ENCODE data around the gene SELL. TPM values are rescaled to one million over a fixed set of nuclear protein-coding genes. Genes with fewer than 3 reads are reported as not detected.

Gene SELL
- polyA plus RNA-seq: 1,261 TPM

DNA sequence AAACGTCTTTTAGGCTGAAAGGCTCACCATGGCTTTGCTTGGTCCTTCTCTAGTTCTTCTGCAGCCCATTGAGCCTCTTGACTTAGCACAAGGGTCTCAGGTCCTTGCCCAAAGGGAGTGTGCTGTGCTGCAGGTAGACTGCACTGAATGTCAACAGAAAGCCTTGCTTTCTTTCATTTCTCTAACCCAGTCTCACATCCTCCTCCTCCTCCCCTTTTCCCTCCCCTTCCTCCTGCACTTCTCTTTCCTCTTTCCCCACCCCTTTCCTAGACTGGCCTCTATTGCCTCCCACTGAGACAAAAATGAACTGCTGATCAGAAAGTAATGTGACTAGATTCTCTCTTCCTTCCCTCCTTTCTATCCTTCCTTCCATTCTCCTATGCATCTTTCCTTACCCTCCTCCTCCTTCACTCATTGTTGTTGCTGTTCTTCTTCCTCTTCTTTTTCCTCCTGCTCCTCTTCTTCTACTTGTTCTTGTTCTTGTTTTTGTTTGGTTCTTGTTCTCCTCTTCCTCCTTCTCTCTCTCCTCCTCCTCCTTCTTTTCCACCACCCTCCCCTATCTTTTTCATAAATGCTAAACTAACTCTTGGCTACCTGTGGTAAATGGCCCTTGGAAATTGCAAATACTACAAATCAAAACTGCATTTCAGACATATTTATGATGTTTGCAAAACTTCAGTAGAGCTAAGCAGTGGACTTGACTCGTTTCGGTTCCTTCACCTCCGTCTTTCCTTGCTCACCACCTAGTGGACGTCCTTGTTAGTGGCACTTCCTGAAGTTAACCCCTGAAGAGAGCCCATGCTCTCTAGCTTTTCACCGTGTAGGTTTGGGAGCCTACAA lies at the start of gene SELL:
TSS of gene SELL (minus strand) at position 152 of the 840 bp plus-strand sequence. CDS start at position 30, 122 bp downstream.
- peaks cover 12% of the 10 kb centered on the region for H3K36me3 Mint-ChIP-seq
- no peaks in the 10 kb centered on the region for H3K27me3 Mint-ChIP-seq
- peak within 1 kb of the TSS; percentile 96 to 97 (median 96) for H3K4me3 Mint-ChIP-seq
- peaks cover 0 to 3% (median 3%) of the 10 kb centered on the region in 3 donors for H3K9me3 Mint-ChIP-seq
- peaks cover 13 to 21% (median 16%) of the 10 kb centered on the region in 3 donors for H3K4me1 Mint-ChIP-seq
- peak within 1 kb of the TSS; percentile 5 to 91 (median 40) for H3K27ac Mint-ChIP-seq

DNA sequence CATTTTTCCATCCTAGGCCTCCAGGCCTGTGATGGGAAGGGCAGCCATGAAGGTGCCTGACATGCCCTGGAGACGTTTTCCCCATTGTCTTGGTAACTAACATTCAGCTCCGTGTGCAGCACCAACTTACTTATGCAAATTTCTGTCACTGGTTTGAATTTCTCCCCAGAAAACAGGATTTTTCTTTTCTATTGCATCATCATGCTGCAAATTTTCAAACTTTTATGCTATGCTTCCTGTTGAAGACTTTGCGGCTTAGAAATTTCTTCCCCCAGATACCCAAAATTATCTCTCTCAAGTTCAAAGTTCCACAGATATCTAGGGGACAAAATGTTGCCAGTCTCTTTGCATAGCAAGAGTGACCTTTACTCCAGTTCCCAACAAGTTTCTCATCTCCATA lies 47.6 kb upstream of the SELL start:
- H3K4me3 Mint-ChIP-seq: no peak overlapping the region
- no peaks in the 10 kb centered on the region for H3K36me3 Mint-ChIP-seq
- H3K27me3 Mint-ChIP-seq: peaks cover 2% of the 10 kb centered on the region
- no peak overlapping the region for H3K27ac Mint-ChIP-seq
- no peaks in the 10 kb centered on the region for H3K4me1 Mint-ChIP-seq
- peaks cover 0 to 6% (median 0%) of the 10 kb centered on the region in 3 donors for H3K9me3 Mint-ChIP-seq

DNA sequence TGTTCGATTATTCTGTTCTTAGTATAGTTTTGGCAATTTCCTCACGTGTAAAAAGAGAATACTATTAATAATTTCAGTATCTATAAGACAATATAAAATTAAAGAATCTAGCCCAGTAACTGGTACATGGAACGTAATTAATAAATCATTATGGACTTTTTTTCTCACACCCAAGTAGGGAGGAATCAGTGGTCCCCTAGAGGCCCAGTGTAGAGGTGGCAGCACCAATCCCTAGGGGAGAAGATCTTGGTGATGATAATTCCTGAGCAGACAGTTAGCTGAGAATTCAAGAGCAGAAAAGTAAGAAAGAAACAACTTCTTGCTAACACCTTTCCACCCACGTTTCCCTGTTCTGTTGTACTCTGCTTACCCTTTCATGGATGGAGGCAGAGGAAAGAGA lies 42.1 kb upstream of the SELL start:
- Mint-ChIP-seq H3K36me3 (no peaks in the 10 kb centered on the region), H3K9me3 (peaks cover 0 to 2% (median 0%) of the 10 kb centered on the region in 3 donors), H3K27me3 (peaks cover 7% of the 10 kb centered on the region), H3K27ac (no peak overlapping the region), H3K4me3 (no peak overlapping the region), H3K4me1 (no peaks in the 10 kb centered on the region)

DNA sequence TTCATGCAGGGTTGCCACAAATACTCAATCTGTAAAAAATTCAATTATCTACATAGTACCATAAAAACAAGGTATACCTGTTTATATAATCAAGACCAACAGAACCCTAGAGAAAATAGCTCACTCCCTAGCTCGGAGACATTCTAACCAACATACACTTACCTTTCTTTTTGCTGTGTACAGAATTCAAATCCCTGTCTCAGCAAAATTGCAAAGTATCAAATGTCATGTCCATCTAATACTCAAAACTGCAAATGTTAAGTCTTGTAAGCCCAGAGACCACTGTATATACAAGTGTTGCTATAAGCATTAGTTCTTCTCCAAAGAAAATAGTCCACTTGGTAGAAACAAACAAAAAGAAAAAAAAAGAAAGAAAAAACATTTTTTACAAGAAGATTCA lies 38.6 kb upstream of the SELL start:
- Mint-ChIP-seq H3K36me3 (peaks cover 3% of the 10 kb centered on the region), H3K9me3 (peaks cover 0 to 2% (median 0%) of the 10 kb centered on the region in 3 donors), H3K27me3 (peaks cover 5% of the 10 kb centered on the region), H3K4me3 (no peak overlapping the region), H3K27ac (no peak overlapping the region), H3K4me1 (no peaks in the 10 kb centered on the region)

DNA sequence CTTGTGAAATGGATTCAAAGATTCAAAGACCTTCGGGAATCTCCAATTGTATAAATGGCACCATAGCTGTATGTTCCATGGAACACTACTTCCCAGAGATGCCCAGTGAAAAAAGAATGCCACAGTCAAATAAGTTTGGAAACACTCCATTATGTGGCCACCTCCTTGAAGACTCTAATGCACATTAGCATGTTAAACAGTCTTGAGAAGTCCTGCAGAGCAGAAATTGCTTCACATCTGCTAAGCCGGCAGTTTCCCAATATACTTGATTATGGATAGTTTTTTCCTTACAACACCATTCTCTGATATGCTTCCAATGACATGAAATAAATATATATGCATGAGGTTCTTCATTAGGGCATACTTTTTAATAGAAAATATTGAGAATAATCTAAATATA lies 35.1 kb upstream of the SELL start:
- H3K36me3 Mint-ChIP-seq: peaks cover 3% of the 10 kb centered on the region
- peaks cover 10% of the 10 kb centered on the region for H3K27me3 Mint-ChIP-seq
- no peak overlapping the region for H3K27ac Mint-ChIP-seq
- no peaks in the 10 kb centered on the region for H3K4me1 Mint-ChIP-seq
- peaks cover 0 to 2% (median 0%) of the 10 kb centered on the region in 3 donors for H3K9me3 Mint-ChIP-seq
- no peak overlapping the region for H3K4me3 Mint-ChIP-seq

DNA sequence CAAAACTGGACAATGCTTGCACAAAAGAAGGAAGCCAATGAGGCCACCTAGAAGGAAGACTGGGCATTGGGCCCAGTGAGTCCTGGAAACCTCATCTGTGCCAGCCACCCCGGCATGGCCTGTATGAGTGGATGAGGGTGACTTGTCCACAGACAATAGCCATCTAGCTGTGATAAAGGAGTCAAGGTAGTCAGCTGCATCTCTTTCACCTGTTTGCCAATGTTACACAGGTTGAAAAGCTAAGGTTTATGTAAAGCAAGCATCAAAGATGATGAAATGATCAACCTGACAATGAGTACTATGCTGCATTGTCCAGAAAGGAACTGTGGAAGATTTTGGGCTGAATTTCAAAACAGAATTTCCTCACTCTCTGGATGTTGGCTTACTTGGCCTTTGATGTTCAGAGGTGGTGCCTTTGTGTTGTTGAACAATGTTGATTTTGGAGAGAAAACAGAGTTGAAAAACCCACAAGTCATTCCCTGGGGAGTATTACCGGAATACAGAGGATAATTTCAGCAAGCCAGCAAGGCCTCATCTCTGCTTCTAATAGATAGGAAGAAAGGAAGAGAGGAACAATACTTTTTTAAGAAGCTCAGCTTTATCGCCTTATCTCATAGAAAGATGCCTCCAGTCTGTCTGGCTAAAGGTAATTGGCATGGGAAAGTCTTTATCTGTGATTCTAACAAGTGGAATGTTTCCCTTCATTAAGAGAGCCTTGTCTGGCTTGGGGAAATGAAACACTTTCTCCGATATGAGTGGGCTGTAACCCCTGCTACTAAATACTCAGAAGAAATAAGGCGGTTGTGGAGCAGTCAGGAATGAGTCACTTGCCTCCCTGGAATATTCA lies 33.8 kb upstream of the SELL start:
- Mint-ChIP-seq H3K36me3 (peaks cover 3% of the 10 kb centered on the region), H3K4me1 (no peaks in the 10 kb centered on the region), H3K27me3 (peaks cover 10% of the 10 kb centered on the region), H3K4me3 (no peak overlapping the region), H3K9me3 (peaks cover 0 to 2% (median 0%) of the 10 kb centered on the region in 3 donors), H3K27ac (no peak overlapping the region)

DNA sequence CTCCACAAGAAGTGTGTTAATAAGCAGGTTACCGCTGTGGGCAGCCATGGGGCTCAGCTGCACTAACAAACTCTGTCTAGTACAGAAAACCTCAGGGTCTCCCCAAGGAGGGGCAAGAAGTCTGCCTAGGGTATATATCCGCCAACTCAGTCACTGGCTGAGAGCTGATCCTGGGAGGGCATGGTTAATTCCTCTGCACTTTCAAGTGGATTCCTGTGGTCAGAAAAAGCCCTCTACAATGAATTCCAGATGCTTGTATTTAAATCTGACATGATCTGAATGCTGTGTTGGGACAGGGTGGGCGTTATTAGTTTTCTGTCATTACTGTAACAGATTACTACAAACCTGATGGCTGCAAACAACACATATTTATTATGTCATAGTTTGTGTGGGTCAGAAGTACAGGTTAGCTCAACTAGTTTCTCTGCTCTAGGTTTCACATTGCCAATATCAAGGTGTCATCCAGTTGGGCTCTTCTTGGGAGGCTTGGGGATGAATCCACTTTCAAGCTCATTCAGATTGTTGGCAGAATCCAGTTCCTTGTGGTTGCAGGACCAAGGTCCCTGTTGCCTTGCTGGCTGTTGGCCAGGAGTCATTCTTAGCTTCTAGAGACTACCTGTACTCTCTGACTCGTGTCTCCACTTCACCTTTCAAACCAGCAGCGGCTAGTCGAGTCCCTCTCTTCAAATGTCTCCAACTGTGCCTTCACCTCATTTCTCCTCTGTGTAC lies 30.4 kb upstream of the SELL start:
- no peak overlapping the region for H3K27ac Mint-ChIP-seq
- no peaks in the 10 kb centered on the region for H3K36me3 Mint-ChIP-seq
- no peak overlapping the region for H3K4me3 Mint-ChIP-seq
- no peaks in the 10 kb centered on the region for H3K4me1 Mint-ChIP-seq
- H3K27me3 Mint-ChIP-seq: peaks cover 6% of the 10 kb centered on the region
- peaks cover 0 to 2% (median 0%) of the 10 kb centered on the region in 3 donors for H3K9me3 Mint-ChIP-seq

DNA sequence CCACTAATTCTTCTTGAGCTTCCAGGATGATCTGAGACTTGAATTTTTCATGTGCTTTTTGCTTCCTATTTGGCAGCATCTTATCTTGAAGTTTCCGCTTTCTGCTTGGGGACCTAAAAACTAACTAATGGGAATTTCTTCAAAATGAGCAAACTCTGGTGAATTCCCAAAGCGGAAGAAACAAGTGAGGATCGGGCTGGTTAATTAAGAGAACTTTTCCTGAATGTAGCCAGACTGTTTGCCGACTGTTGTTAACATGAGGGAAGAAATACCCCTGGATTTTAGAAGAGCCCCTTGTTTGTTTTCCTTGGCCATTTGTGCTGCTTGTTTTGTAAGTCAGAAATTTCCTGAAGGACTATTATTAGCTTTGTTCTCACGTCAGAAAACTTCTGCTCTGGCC lies 28.6 kb upstream of the SELL start:
- Mint-ChIP-seq H3K4me3 (no peak overlapping the region), H3K27me3 (peaks cover 6% of the 10 kb centered on the region), H3K36me3 (no peaks in the 10 kb centered on the region), H3K4me1 (no peaks in the 10 kb centered on the region), H3K27ac (no peak overlapping the region), H3K9me3 (peaks cover 0 to 2% (median 0%) of the 10 kb centered on the region in 3 donors)

DNA sequence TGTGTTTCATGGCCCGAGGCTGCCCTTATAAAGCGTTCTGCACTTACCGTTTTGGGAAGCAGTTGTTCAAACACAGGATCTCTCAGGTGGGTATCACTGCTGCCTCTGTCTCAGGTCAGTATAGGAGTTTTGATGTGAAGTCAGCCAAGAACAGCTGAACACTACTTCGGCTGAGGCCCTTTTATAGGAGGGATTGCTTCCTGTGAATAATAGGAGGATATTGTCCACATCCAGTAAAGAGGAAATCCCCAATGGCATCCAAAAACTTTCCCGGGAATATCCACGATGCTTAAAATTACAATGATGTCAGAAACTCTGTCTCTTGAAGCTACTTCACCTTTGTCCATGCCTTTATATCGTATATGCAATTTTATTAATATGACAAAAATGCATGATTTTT lies 22.5 kb upstream of the SELL start, which contains the start of gene SELE:
TSS of gene SELE (minus strand) at position 156 of the 400 bp plus-strand sequence. CDS start 467 bp downstream, outside the sequence.
- Mint-ChIP-seq H3K27me3 (peaks cover 2% of the 10 kb centered on the region), H3K4me1 (no peaks in the 10 kb centered on the region), H3K27ac (no peak within 1 kb of the TSS), H3K36me3 (no peaks in the 10 kb centered on the region), H3K4me3 (no peak within 1 kb of the TSS), H3K9me3 (no peaks in the 10 kb centered on the region)

DNA sequence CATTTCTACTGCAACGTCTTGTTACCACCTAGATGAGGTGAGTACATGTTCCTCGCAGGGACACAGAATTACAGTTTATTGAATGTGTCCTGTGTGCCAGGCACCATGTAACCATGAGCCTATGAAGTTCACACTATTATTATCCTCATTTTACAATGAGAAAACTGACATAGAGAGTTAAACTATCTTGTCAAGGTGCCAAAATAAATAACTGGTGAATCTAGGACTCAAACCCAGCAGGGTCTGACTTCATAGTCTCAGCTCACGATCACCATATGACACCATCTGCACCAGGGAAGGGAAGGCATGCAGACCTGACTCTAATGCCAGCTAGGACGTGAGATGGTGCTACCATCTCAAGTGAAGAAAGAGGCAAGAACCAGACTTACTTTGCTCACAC lies 20.0 kb upstream of the SELL start:
- H3K4me3 Mint-ChIP-seq: no peak overlapping the region
- no peaks in the 10 kb centered on the region for H3K36me3 Mint-ChIP-seq
- no peaks in the 10 kb centered on the region for H3K9me3 Mint-ChIP-seq
- peaks cover 6% of the 10 kb centered on the region for H3K27me3 Mint-ChIP-seq
- no peak overlapping the region for H3K27ac Mint-ChIP-seq
- H3K4me1 Mint-ChIP-seq: no peaks in the 10 kb centered on the region

DNA sequence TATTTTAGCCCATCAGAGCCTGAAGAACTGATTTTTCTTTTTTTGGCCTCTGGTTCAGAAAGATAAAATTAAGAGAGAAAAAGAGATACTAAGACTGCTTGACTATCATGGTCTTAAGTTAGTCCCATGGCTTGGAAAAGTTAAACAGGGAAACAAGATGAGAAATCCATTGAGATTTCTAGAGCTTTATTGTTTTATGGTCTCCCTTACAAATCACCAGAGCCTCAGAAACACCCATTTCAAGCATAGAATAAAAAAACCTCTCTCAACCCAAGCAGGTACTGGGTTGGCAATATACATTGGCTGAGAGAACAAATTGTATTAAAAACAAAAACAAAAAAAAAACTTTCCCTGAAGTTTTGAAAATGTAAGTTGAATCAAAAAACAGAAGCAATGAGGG lies 18.6 kb upstream of the SELL start:
- H3K27ac Mint-ChIP-seq: no peak overlapping the region

DNA sequence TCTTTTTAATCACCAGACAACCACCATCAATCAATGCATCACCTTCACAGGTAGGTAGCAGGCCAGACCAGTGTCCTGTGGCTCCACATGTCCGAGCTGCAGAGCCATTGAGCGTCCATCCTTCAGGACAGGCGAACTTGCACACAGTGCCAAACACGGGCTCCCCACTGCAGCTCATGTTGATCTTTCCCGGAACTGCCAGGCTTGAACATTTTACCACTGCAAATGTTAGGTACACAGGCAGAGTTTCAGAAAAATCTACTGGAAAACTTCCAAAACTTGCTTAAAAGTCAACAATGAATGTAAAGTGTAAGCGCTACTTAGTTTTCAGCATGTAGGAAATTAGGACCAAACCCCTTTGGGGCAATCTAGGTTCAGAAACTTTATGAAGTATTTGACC lies 15.9 kb upstream of the SELL start:
- H3K27ac Mint-ChIP-seq: no peak overlapping the region
- no peak overlapping the region for H3K4me3 Mint-ChIP-seq
- H3K27me3 Mint-ChIP-seq: peaks cover 8% of the 10 kb centered on the region
- H3K9me3 Mint-ChIP-seq: no peaks in the 10 kb centered on the region
- H3K36me3 Mint-ChIP-seq: no peaks in the 10 kb centered on the region
- no peaks in the 10 kb centered on the region for H3K4me1 Mint-ChIP-seq

More for the DNA sequence above, 18.6 kb upstream of the SELL start:
- Mint-ChIP-seq H3K27me3 (peaks cover 6% of the 10 kb centered on the region), H3K9me3 (no peaks in the 10 kb centered on the region), H3K4me1 (no peaks in the 10 kb centered on the region), H3K4me3 (no peak overlapping the region), H3K36me3 (no peaks in the 10 kb centered on the region)

DNA sequence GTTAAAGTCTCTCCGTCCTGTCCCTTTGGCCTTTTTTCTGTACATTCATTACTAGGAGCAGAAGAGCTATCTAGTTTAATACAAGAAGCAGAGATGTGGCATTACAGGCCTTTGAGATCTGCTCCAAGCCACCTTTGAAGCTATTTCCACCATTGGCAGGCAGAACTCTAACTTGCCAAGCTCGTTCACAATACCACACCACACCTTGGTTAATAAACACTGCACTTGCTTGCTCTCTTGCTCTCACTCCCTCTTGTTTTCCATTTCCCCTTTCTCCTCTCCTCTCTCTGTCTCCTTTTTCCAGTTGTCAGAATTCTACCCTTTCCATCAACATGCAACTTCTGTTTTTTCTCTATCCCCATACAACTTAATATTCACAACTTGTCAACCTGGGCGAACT lies 15.4 kb upstream of the SELL start:
- no peak overlapping the region for H3K4me3 Mint-ChIP-seq
- H3K27ac Mint-ChIP-seq: no peak overlapping the region

DNA sequence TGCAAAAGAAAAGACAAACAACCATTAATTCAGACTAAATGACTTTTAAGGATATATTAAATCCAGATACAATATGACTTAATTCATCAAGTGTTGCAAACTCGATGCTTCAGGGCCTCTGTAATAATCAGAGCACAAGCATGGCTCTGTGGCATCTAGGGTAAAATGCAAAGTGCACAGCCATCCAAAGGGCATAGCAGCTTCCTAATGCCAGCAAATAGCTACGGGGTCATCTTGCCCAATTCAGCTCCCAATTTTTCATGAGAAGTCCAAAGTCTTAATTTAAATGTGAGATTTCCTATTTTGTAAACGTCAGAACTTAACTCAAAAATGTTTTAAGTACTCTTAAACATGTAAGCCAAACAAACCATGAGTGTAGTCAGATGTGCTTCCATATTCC lies 14.5 kb upstream of the SELL start:
- H3K27ac Mint-ChIP-seq: no peak overlapping the region
- peaks cover 8% of the 10 kb centered on the region for H3K27me3 Mint-ChIP-seq
- no peaks in the 10 kb centered on the region for H3K4me1 Mint-ChIP-seq
- no peaks in the 10 kb centered on the region for H3K9me3 Mint-ChIP-seq
- no peak overlapping the region for H3K4me3 Mint-ChIP-seq
- H3K36me3 Mint-ChIP-seq: no peaks in the 10 kb centered on the region

More for the DNA sequence above, 15.4 kb upstream of the SELL start:
- no peaks in the 10 kb centered on the region for H3K36me3 Mint-ChIP-seq
- no peaks in the 10 kb centered on the region for H3K4me1 Mint-ChIP-seq
- H3K27me3 Mint-ChIP-seq: peaks cover 8% of the 10 kb centered on the region
- H3K9me3 Mint-ChIP-seq: no peaks in the 10 kb centered on the region

DNA sequence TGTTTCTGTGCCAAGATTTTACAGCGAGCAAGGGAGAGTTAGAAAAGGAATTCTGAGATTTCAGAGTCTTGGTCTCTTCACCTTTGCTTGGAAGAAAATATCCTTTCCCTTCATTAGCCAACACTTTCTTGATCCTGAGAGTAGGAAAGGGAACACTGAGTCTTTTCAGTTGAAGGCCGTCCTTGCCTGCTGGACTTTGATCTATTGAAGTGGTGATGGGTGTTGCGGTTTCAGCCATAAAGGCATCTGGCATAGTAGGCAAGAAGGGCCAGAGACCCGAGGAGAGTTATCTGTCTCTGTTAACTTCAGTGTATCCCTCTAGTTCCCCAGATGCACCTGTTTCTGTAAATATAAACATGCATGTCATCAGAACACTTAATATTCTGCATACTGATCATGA lies 12.7 kb upstream of the SELL start:
- H3K27me3 Mint-ChIP-seq: peaks cover 6% of the 10 kb centered on the region
- no peaks in the 10 kb centered on the region for H3K36me3 Mint-ChIP-seq
- H3K9me3 Mint-ChIP-seq: no peaks in the 10 kb centered on the region
- no peak overlapping the region for H3K4me3 Mint-ChIP-seq
- H3K4me1 Mint-ChIP-seq: no peaks in the 10 kb centered on the region
- H3K27ac Mint-ChIP-seq: no peak overlapping the region
